WERI-Rb-1 (cell line): ENCODE data around the gene CELA2B.
A peak's percentile ranks its signal among the peaks of the same experiment; 100 is the strongest.
"Not testable (repeated sequence)": the region's sequence is repeated elsewhere in the genome, so short reads cannot be mapped to it uniquely, and the experiment has no call there.

Experiments used
- DNase-seq: peaks from one replicate; pipeline ENCODE4 v3.0.0-alpha.2; 2020
- H3K27ac ChIP-seq: fragments of 250-450 bp; sonication (Bioruptor Pico); 2 replicates; pipeline ENCODE4 v1.5.1; 2020; ENCODE audit warnings: mild to moderate bottlenecking, moderate library complexity
- H3K27me3 ChIP-seq: fragments of 250-450 bp; sonication (Bioruptor Pico); 2 replicates; pipeline ENCODE4 v1.5.1; 2021; ENCODE audit warnings: mild to moderate bottlenecking, low read depth, moderate library complexity; ENCODE audit not compliant: insufficient read depth, severe bottlenecking
- H3K36me3 ChIP-seq: fragments of 250-450 bp; sonication (Bioruptor Pico); 2 replicates; pipeline ENCODE4 v1.5.1; 2020; ENCODE audit warnings: mild to moderate bottlenecking, moderate library complexity
- H3K4me3 ChIP-seq: 2 replicates; pipeline ENCODE4 v1.5.1; 2011; ENCODE audit warnings: low read depth, mild to moderate bottlenecking, control low read depth, low read length
- H3K9me3 ChIP-seq: fragments of 250-450 bp; sonication (Bioruptor Pico); 2 replicates; pipeline ENCODE4 v1.5.1; 2021; ENCODE audit warnings: mild to moderate bottlenecking, moderate library complexity; ENCODE audit not compliant: severe bottlenecking
- CTCF ChIP-seq: IDR thresholded peaks from 2 replicates; pipeline ENCODE4 v1.5.1; 2011; ENCODE audit warnings: low read depth, mild to moderate bottlenecking, control low read depth, inconsistent platforms, low read length

CELA2B gene

GRCh38 chr1:15483971-15484370 is 8.1 kb downstream of the CELA2B start:
- no peak for DNase-seq
- Histone ChIP-seq H3K27me3 (no peaks in the 10 kb centered on the region), H3K9me3 (no peaks in the 10 kb centered on the region), H3K27ac (no peak overlapping the region), H3K4me3 (no peak overlapping the region), H3K36me3 (no peaks in the 10 kb centered on the region)
- no peak for TF ChIP-seq CTCF

- H3K36me3 ChIP-seq, H3K9me3 ChIP-seq, H3K27me3 ChIP-seq, H3K27ac ChIP-seq, H3K4me3 ChIP-seq, DNase-seq: not testable (repeated sequence)
Observed at GRCh38 chr1:15484443-15484842, 8.5 kb downstream of the CELA2B start.

- no peak overlapping the region for H3K4me3 ChIP-seq
- no peak overlapping the region for H3K27ac ChIP-seq
- no peaks in the 10 kb centered on the region for H3K27me3 ChIP-seq
- no peak for DNase-seq
- H3K9me3 ChIP-seq = no peaks in the 10 kb centered on the region
- H3K36me3 ChIP-seq = no peaks in the 10 kb centered on the region
- TF ChIP-seq CTCF = no peak
Observed at GRCh38 chr1:15485636-15486035, 9.7 kb downstream of the CELA2B start.

- not testable (repeated sequence) for H3K27ac ChIP-seq, DNase-seq, H3K27me3 ChIP-seq, H3K4me3 ChIP-seq, H3K9me3 ChIP-seq, H3K36me3 ChIP-seq
Observed at GRCh38 chr1:15486844-15487610, 11.1 kb downstream of the CELA2B start.

GRCh38 chr1:15488371-15488770 is 12.5 kb downstream of the CELA2B start:
- no peak for TF ChIP-seq CTCF
- no peak overlapping the region for H3K4me3 ChIP-seq
- H3K36me3 ChIP-seq = peaks cover 3% of the 10 kb centered on the region; the same call in 1 of the 2 replicates
- DNase-seq = no peak
- H3K27me3 ChIP-seq = no peaks in the 10 kb centered on the region
- H3K27ac ChIP-seq = no peak overlapping the region
- no peaks in the 10 kb centered on the region for H3K9me3 ChIP-seq

GRCh38 chr1:15489052-15489736 is 13.3 kb downstream of the CELA2B start:
- H3K4me3 ChIP-seq = no peak overlapping the region
- peak; percentile 68 for DNase-seq
- peaks cover 7% of the 10 kb centered on the region for H3K36me3 ChIP-seq
- no peaks in the 10 kb centered on the region for H3K27me3 ChIP-seq
- no peaks in the 10 kb centered on the region for H3K9me3 ChIP-seq
- H3K27ac ChIP-seq = peak overlapping the region; percentile 31; the same call in 1 of the 2 replicates
- no peak for TF ChIP-seq CTCF

GRCh38 chr1:15491010-15491409 is 15.1 kb downstream of the CELA2B start:
- DNase-seq, H3K36me3 ChIP-seq, H3K4me3 ChIP-seq, H3K27me3 ChIP-seq, H3K27ac ChIP-seq, H3K9me3 ChIP-seq: not testable (repeated sequence)
